HG03354 (cell line): ENCODE measurements around the gene TET3.

ENCODE experiments used
- ATAC-seq: cut with Tn5 transposase; IDR thresholded peaks from one replicate; pipeline ENCODE4 v1.9.1; 2021; ENCODE audit warnings: mild to moderate bottlenecking; ENCODE audit not compliant: unreplicated experiment, poor library complexity, severe bottlenecking

TET3 gene

DNA sequence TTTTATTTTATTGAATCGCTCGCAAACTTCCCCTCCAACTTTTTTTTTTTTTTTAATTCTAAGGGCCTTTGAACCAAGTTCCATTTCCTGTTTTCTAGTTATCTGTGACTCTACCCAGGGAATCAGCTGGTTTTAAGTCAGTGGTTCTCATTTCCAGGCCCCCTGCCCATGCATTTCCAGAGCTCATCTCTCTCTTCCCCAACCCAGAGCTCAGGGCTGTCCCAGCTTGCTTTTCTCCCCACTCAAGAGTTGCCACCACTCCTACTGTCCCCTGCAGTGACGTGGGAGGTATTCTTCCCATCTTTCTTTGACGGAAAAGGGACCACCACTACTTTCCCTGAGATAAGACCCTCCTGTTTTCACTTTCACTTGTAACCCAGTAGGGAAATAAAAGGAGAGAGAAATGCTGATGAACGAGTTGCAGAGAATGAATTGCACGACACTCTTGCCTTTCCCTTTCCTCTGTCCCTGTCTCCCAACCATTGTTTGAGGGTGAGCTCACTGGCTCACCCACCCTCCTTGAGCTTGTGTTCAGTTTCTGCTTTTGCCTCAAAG lies 42.1 kb downstream of the TET3 start:
- no peak for ATAC-seq

DNA sequence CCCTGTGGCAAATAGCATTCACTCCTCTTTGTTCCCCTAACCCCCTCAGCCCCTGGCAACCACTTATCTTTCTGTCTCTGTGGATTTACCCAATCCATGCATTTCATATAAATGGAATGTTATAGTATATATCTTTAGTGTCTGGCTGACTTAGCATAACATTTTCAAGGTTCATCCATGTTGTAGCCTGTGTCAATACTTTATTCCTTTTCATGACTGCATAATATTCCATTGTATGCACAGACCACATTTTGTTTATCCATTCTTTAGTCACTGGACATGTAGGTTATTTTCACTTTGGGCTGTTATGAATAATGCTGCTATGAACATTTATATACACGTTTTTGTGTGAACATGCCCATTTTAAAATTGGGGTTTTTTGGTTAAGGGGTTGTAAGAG lies 42.8 kb downstream of the TET3 start:
- ATAC-seq, result no peak

DNA sequence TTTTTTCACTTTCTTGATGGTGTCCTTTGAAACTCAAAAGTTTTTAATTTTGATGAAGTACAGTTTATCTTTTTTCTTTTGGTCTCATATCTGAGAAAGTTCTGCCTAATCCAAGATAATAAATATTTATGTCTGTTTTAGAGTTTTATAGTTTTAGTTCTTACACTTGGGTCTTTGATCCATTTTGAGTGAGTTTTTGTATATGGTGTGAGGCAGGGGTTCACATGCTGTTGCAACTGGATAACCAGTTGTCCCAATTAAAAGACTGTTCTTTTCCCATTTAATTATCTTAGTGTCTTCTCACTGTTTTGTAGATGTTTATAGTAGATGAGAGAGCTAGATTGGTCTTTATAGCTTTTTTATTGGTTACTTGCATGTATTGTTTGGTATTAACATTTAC lies 43.6 kb downstream of the TET3 start:
- no peak for ATAC-seq

DNA sequence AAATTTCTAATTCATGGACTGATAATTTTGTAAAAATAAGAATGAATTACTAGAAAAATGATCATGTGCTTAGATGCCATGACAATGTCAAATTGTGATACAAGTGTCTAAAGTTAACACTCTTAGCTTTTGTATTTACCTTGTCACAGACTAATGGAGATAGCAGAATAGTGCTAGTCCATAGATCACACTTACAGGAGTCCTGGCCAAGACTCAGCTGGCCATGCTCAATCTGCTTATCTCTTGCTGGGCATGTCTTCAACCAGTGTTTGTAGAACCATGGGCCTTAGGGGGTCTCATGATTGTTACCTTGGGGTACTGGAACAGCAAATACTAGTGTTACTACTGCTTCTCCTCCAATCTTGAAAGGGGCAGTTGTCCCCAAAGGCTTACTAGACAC lies 44.0 kb downstream of the TET3 start:
- ATAC-seq, result no peak

DNA sequence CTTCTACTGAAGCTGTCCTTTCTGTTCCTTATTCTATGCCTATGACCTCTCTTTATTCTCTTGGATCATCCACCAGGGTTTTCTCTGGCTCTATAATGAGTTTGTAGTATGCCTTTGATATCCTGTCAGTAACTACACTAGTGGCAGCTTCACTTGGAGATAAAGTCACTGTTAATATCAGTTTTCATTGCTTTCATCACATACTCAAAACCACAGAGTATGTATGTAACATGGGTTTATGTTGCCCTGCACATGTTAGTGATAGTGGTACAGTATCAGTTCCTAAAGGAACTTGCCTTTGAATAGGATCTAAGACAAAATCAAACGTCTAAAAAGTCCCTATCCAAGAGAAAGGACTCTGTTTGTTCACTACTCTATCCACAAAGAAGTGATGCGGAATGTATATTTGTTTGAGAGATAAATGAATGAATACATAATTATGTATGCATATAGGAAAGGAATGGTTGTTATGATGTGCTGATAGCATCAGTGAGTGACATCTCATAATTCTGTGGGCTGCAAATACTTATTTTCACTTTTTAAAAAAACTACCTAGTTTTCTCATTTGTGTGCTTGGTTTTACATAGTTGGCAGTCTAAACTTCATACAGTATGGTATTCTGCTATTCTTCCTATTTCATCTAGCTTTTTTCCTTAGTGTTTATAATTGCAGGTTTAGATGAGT lies 45.1 kb downstream of the TET3 start:
- ATAC-seq, result no peak

DNA sequence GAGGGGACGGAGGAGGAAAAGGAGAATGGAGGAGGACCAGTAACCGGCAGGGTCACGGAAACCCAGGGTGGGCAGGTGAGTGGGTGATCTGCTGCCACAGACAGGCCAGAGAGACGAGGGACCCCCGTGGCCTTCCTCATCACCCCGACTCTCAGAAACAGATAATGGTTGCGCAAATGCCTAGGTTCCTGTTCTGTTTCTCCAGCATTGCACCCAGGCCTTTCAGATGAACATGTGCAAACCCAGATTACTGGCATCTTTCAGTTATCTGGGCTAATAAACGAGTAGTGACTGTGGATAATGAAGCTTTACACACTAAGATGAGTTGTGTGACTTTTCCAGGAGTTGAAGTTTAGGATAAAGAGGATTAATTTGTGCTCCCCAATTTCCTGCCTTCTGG lies 46.5 kb downstream of the TET3 start:
- ATAC-seq, result no peak

DNA sequence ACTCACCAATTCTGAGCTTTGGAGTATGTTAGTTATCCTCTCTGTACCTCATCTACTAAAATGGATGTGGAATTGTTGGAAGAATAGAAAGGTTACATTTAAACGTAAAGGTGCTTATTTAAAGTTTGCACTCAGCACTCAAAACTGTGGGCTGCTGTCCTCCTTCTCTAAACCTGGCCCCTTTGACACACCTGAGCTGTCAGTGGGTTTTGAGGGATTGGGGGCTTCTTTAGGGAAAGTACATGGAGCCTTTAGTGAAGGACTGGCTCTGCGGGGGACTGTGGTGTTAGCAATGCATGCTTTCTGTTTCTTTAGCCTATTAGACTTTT lies 47.2 kb downstream of the TET3 start:
- no peak for ATAC-seq

DNA sequence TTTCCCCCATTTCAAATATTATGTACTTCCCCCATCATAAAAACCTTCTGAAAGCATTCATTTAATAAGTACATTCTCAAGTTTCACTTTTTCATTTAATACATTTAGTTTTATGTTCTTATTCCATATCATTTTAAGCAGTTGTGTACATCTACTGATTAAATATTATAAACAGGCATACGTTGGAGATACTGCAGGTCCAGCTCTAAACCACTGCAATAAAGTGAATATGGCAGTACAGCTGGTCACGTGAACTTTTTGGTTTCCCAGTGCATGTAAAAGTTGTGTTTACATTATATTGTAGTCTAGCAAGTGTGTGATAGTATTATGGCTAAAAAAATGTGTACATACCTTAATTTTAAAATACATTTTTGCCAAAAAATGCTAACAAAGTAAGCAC lies 48.7 kb downstream of the TET3 start:
- ATAC-seq, result no peak
